Renal pelvis (tissue), 4 donors: ENCODE measurements around the gene PDE9A. TPM values are rescaled to one million over a fixed set of nuclear protein-coding genes. Genes with fewer than 3 reads are reported as not detected.
"Not testable (repeated sequence)": the region's sequence is repeated elsewhere in the genome, so short reads cannot be mapped to it uniquely, and the experiment has no call there.

Experiments
- DNase-seq: peaks from one replicate; pipeline ENCODE4 v3.0.0-alpha.2; 2013
- polyA plus RNA-seq, 3 donors: library from polyadenylated mRNA; unstranded; fragments of 120-200 nt; gene quantifications; one replicate each; pipeline ENCODE4 v1.2.1, GENCODE V29; 2013; ENCODE audit not compliant: insufficient read length in 3 of 3

PDE9A gene
- polyA plus RNA-seq, 3 donors, result 37.3 to 45.5 (median 44.0) TPM

DNA sequence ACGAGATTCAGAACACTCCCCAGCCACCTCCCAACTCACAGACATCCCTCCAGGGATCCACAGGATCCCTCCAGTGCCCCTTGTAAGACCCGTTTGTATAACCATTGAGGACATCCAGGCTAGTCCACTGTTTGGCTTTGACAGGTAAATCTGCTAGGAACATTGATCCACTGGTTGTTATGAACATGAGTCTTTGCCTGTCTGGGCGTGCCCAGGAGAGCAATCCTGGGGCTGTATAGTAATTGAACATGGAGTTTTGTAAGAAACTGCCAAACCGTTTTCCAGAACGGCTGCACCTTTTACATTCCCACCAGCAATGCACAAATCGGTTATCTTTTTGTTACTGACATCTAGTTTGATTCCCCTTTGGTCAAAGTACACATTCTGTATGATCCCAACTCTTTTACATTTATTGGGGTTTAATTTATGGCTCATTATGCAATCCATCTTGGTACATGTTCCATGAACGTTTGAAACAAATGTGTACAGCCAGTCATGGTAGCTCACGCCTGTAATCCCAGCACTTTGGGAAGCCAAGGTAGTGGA is 137.2 kb downstream of the PDE9A start:
- DNase-seq, result no peak

- DNase-seq, result no peak
Observed at GRCh38 chr21:42793774-42794173, 140.4 kb downstream of the PDE9A start.

GRCh38 chr21:42794551-42794950 is 141.1 kb downstream of the PDE9A start:
- no peak for DNase-seq

DNA sequence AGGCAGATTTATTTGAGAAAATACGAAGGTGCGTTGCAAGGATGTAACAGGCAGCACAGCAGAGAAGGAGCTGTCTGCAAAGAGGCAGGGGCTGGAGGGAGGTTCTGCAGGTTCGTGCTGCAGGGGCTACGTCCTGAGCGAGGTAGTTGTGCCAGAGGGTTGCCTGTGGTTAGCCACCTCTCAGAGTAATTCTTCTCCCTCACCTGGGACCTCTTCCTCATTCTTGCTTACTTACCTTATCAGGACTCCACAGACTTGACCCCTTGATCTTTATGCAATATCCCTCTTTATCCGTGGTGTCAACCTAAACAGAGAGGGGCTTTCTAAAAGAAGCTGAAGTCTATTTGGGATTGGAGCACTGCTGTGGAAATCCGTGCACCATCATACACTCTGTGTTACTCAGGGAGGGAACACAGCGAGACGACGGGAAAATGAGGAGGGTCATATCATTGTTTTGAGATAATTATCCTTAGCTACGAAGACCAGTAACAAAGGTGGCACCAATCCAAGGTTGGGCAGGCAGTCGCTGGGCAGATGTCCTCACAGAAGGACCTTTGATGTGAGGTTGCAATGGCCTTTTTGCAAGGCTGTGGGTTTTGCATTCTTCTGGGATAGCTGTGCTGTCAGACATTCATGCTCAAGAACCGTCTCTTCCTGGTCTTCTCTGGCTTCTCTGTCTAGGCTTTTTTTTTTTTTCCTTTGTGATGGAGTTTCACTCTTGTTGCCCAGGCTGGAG is 143.1 kb downstream of the PDE9A start:
- no peak for DNase-seq

DNA sequence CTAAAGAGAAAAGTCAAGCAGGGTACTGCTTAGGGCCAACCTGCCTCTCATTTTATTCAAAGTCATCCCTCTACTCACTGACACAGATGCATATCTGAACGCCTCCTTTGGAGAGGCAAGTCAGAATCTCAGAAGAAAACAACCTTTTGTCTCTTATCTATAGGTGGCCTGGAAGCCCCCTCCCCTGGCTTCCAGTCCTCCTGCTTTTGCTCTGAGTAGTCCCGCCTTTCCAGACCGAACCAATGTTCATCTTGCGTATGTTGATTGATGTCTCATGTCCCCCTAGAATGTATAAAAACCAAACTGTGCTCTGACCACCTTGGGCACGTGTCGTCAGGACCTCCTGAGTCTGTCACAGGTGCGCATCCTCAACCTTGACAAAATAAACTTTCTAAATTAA is 144.1 kb downstream of the PDE9A start:
- DNase-seq, result no peak

GRCh38 chr21:42798106-42798505 is 144.7 kb downstream of the PDE9A start:
- no peak for DNase-seq

GRCh38 chr21:42799516-42799915 is 146.1 kb downstream of the PDE9A start:
- no peak for DNase-seq

- no peak for DNase-seq
Observed at GRCh38 chr21:42799948-42800347, 146.5 kb downstream of the PDE9A start.

DNA sequence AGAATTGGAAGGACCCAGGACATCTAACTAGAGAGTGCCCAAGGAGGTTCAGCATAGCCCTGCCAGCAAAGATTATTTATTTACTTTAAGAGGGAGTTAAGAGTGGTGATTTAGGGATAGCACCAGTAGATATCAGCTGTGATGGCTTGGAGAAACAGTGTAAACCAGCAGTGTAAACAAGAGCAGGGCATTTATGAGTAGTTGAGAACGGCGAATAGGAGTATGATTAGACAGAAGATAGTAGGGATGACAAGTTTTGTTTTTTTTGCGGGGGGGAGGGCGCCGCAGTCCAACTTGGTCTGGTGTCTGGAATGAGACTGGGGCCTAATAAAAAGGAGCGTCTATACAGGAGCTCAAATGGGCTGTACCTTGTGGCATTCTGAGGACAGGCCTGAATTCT is 148.2 kb downstream of the PDE9A start:
- not testable (repeated sequence) for DNase-seq

- DNase-seq, result no peak
Observed at GRCh38 chr21:42806509-42807140, 153.2 kb downstream of the PDE9A start.

GRCh38 chr21:42807293-42807895 is 154.0 kb downstream of the PDE9A start:
- DNase-seq, result not testable (repeated sequence)

DNA sequence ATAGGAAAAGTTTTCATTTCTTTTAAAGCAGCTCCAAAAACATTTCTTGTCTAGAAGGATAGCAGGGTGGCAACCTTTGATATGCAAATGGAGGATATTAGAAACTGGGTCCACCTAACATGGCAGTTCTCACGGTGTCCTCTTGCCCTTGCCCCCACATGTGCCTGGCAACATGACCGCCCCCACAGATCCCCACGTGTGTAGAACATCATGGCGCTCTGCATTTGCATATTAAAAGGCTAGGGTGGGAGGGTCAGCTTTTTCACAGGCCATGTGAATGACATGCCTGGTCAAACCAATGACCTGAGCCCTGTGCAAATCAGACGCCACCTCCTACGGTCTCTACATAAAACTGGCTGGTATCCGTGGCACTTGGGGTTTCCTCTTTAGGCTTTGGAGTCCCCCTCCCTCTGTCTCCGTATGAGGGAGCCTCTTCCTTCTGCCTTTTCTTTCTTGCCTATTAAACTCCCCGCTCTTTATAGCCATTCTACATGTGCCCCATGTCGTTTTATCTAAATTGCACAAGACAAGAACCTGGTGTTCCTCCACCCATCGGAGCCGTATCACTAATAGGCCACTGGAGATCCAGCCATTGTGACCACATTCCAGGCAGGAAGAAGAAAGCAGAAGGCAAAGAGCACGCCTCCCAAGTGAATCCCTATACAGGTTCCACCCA is 154.7 kb downstream of the PDE9A start:
- no peak for DNase-seq

DNA sequence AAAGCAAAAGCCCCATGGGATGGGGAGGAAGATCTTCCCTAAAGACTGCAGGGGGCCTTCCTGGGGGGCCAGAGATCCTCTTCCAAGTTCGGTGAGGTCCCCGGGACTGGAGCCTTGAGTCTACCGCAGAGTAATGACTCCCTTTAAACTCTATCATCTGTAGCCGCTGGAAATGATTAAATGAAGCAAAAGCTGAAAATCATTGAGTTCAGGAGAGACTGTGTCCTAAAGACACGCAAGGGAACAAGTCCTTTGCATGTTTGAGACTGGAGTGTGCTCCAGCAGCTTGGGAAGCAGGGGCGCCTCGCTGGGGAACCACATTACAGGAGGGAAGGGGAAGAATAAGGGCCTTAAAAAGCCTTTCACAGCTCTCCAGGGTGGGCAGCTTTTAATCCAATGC is 155.8 kb downstream of the PDE9A start:
- DNase-seq, result no peak

- no peak for DNase-seq
Observed at GRCh38 chr21:42809577-42810475, 156.4 kb downstream of the PDE9A start.

GRCh38 chr21:42811960-42812359 is 158.5 kb downstream of the PDE9A start:
- no peak for DNase-seq

GRCh38 chr21:42812528-42813241 is 159.3 kb downstream of the PDE9A start:
- DNase-seq, result not testable (repeated sequence)

DNA sequence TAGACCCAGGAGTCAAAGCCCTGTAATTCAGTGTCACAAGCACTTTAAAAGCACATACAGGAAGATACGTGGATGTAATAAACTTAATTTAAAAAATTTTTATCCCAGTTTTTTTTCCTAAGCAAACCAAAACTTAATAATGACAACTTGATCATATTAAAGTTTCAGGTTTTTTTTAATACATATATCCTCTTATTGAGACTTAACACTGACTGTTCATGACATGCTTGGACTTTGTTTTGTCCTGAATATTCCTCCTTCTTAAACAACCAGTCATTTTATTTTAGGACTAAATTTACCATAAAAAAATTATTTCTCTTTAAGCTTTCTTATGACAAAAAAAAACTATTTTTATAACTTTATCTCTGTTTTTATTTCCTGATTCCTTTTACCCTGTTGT is 161.8 kb downstream of the PDE9A start:
- no peak for DNase-seq

DNA sequence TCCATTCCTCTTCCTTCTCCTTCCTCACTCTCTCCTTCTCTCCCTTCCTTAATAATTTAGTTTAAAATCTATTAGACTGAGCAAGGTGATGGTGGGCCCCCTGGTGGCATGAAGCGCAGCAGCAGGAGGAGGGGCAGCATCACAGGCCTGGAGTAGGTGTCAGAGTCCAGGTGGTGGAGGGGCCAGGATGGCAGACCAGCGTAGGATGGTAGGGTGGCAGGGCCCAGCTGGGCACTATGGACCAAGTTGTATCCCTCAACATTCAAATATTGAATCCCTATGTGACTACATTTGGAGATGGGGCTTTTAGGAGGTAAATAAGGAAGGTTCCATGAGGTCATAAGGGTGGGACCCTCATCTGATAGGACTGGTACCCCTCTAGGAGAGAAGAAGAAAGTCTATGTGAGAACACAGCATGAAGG is 164.9 kb downstream of the PDE9A start:
- DNase-seq, result peak; percentile 22

DNA sequence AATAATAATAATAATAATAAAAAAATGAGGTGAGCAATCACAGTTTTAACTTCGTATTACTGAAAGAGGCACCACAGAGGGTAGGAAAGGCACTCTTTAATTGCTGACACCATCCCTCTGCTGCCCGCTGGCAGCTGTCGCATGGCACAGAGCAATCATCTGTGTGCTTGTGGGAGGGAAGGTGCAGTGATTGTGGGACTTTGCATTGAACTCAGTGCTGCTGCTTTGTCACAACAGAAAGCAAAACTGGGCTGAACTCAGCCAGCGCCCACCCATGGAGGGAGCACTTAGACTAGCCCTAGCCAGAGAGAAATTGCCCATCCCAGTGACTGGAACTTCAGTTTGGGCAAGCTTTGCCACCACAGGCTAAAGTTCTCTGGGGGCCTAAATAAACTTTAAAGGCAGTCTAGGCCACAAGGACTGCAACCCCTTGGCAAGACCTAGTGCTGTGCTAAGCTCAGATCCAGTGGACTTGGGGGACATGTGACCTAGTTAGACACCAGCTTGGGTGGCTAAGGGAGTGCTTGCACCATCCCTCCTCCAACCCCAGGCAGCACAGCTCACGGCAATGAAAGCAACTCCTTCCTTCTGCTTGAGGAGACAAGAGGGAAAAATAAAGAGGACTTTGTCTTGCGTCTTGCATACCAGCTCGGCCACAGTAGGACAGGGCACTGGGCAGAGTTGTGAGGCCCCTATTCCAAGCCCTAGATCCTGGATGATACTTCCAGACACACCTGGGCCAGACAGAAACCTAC is 166.6 kb downstream of the PDE9A start:
- DNase-seq, result no peak
